ENCODE data around the gene SORCS3. TPM values are rescaled to one million over a fixed set of nuclear protein-coding genes. Genes with fewer than 3 reads are reported as not detected.

SORCS3 gene
- total RNA-seq, 1 donor from 2014 or later = 0.39 TPM

DNA sequence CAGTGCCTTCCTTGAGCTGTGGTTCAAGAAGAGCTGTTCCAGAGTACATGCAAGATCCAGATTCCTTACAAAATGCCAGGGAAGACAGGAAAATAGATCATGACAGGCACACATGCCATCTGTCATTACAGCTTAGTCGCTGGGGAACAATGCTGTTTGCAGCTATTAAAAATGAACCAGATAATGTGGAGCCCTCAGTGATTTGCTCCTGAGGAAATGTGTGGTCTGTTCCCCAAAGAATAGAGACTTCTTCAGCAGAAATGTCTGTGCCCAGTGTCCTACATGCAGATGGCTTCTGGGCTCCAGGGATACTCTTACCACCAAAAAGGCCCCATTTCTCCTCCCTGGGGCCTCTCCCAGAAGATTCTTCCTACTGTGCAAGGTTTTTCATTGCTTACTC is 627.9 kb downstream of the SORCS3 start:
- DNase-seq = no peak

DNA sequence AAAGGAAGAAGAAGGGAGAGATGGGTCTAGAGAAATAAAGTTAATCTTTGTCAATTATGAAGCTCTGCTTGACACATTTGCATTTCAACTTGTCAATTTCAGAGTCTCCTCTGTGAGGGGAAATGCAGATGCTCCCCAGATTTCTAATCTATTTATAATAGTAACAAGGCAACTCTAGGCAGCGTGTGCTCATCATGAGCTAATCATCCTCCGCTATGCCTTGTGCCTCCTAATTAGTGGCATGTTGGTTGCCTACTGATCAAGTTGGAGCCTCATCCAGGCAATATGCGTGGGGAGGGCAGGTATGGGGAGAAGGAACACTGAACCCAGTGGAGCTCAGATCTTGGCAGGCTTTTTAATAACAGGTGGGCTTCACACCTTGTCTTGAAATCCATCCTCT is 628.6 kb downstream of the SORCS3 start:
- peak; percentile 20 for DNase-seq

DNA sequence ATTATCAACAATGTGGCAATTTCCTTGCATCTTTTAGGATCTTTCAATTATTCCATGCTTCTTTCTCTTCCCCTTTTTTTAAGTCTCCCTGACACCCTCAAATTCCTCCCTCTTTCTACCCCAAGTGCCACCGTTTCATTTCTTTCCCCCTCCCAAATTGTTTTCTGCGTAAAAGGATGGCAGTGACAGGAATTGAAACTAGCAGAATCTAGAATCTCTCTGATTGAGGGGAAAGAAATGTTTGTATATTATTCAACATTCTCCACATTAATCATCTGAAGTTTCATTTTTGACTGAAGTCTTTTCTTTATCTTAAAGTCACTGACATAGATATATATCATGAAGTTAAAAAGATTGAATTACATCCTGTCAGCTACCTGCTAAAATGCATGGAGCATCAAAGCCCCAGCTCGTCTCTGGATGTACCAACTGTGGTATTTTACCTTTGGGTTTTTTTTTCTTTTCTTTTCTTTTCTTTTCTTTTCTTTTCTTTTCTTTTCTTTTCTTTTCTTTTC is 633.5 kb downstream of the SORCS3 start:
- no peak for DNase-seq

DNA sequence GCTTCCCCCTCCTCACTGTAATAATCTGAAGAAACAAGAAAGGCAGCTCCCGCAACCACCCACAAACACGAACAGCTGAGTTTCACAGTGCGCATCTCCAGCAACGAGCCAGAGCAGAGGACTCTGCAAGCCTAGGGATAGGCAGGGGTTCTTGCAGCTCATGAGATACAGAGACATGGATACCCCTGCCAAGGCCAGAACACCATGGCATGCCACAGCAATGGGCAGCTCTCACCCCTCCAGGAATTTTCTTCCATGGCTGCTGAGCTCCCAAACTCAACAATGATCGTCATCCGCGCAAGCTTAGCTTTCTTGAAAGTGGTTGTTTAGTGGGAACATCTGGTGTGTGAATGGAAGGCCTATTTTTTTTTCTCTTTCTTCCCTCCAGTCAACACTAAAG is 637.3 kb downstream of the SORCS3 start:
- no peak for DNase-seq

DNA sequence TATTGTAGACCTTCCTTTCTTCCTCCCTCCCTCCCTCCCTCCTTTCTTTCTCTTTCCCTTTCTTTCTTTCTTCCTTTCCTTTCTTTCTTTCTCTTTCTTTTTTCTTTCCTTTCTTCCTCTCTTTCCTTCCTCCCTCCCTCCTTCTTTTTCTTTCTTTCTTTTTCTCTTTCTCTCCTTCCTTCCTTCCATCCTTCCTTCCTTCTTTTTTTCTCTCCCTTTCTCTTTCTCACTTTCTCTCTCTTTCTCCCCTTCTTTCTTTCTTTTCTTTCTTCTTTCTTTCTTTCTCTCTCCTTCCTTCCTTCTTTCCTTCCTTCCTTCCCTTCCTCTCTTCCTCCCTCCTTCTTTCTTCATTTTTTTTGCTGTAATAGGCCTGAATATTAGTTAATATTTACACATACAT is 638.0 kb downstream of the SORCS3 start:
- no peak for DNase-seq

DNA sequence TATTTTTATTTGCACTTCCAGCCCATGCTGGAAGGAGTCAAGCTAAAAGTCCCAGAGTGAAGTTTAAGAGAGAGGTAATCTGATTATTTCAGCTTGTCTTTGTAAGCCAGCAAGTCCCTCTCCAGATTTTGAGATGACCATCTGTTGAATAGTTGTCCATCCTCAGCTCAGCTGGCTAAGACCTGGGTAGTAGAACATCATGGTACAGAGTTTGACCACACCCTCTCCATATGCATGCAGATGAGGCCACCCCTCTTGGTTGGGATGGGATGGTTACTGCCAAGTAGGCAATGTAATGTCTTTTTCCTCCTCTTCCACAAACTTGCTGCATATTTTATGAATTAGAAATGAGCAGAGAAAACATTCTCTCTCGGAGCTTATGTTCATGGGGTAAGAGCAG is 639.8 kb downstream of the SORCS3 start:
- DNase-seq = peak; percentile 3

DNA sequence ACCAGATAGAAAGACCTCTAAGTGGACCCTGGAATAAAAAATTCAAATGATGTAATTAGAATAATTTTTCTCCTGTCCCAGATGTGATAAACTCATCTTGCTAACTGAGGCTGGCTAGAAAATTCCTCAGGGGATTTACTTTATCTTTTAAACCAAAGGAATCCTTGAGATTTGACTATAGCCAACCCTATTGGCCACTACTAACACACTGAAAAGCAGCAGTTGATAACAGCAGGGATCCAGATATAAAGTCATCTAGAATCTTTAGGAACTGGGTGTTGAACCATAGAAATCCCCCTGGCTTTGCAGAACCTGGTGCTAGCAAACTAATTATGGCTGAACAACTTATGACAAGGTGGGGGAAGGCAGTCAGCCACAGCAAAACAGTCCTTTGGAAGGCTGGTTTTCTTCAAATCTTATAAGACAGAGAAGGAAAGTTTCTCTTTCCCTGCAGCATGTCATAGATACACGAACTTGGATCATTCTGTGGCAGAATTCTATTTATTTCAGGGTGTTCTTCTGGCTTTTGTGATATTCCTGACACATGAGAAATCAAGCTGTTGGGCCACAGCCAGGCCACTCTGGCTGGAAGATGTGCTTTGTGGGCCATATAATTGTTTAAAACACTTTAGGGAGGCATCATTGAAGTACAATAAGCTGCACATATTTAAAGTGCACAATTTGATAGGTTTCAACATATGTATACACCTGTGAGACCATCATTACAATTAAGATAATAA is 643.6 kb downstream of the SORCS3 start:
- no peak for DNase-seq

DNA sequence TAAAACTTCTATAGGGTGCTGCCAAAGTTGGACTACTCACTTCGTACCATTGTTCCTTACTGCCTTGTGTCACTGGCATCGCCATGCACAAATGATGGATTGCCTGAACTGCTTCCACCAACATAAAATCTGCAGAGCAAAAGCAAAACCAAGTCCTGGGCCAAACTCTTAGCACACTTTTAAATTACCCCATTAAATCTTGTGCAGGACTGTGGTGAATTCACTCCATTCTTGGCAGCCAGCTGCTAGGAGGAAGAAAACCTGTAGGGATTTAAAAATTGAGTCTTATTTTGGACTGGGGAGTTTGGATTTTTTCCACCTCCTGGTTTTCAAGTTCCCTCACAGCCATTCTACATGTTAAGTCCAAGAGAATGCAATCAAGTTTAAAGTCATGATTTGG is 646.9 kb downstream of the SORCS3 start:
- DNase-seq = peak; percentile 26

DNA sequence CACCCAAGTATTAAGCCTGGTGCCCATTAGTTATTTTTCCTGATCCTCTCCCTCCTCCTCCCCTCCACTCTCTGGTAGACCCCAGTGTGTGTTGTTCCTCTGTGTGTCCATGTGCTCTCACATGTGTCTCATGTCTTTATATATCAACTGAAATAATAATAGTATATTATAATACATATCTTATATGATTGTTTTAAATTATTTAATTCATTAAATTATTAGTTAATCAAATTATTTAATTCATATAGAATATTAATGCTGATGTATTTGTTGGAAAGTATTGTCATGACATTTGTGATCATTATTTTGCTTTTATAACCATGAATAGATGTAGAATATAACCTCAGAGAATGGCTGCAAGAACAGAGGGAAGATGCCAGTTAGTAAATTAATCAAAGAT is 647.5 kb downstream of the SORCS3 start:
- no peak for DNase-seq

DNA sequence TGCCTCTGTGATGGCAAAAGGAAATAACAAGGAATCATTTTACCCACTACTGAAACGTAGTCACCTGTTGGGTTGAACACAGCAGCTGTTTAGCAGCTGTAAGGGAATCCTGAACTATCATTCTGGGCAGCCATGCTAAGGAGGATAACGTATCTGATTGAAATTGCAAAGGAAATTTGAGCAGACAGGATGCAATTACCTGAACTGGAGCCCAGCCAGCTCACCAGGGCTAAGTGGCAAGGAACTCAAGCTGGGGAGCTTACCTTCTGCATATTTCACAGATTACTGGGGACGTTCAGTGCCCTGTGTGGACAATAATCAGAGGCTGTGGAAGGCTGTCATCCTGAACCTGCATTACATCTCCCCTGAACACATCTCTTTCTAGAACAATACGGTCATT is 650.5 kb downstream of the SORCS3 start:
- DNase-seq = no peak

DNA sequence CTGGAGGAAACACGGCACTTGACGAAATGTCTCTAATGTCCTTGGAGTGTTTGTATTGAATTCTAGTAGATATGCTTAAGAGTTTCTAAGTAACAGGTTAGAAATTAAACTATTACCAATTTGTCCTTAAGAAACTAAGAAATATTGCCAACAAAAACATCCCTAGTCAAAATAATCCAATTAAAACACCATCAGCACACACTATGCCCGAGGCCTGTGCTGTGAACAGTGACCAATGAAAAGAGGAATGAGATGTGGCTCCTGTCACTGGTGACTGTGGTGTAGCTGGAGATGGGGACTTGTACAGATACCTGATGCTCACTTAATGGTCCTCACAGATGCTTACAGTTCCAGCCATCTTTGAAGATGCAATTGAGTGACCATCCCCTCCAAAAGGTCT is 651.1 kb downstream of the SORCS3 start:
- DNase-seq = no peak
